Stomach (tissue), 9 donors: ENCODE data around the gene MCM8. TPM values are rescaled to one million over a fixed set of nuclear protein-coding genes. Genes with fewer than 3 reads are reported as not detected.
A peak's percentile ranks its signal among the peaks of the same experiment; 100 is the strongest.

ENCODE experiments used
- DNase-seq, 2 donors: peaks; one replicate each; pipeline versions ENCODE4 v3.0.0 to v3.0.0-alpha.2; 2013 to 2019
- H3K27ac ChIP-seq, 5 donors: fragments of 200-600 bp in 4 of 5; sonication (generic) in 4 of 5; one replicate each; pipeline ENCODE4 v1.5.1; 2013 to 2019; ENCODE audit warnings: mild to moderate bottlenecking in 1 of 5, moderate library complexity in 1 of 5
- H3K27me3 ChIP-seq, 3 donors: fragments of 200-600 bp; sonication (generic); one replicate each; pipeline ENCODE4 v1.5.1; 2017 to 2019; ENCODE audit warnings: mixed run types in 1 of 3
- H3K36me3 ChIP-seq, 4 donors: fragments of 200-600 bp; sonication (generic); 1 replicate in 3 of 4; 2 replicates in 1 of 4; pipeline ENCODE4 v1.5.1; 2016 to 2019
- H3K4me1 ChIP-seq, 4 donors: fragments of 200-600 bp; sonication (generic); one replicate each; pipeline ENCODE4 v1.5.1; 2016 to 2019
- H3K4me3 ChIP-seq, 4 donors: fragments of 200-600 bp; sonication (generic) in 3 of 4; one replicate each; pipeline ENCODE4 v1.5.1; 2016 to 2019; ENCODE audit warnings: mild to moderate bottlenecking in 1 of 4
- H3K9me3 ChIP-seq, 4 donors: fragments of 200-600 bp; sonication (generic); one replicate each; pipeline ENCODE4 v1.5.1; 2016 to 2019
- EP300 ChIP-seq: sonication (generic); formaldehyde crosslinking; IDR thresholded peaks from one replicate; pipeline ENCODE4 v1.6.1; 2017; ENCODE audit warnings: antibody characterized with exemption
- POLR2A ChIP-seq, 4 donors: fragments of 450-650 bp; IDR thresholded peaks; one replicate each; pipeline ENCODE4 v1.6.1; 2016; ENCODE audit warnings: antibody characterized with exemption in 4 of 4, control low read depth in 2 of 4, mild to moderate bottlenecking in 1 of 4, moderate library complexity in 1 of 4
- POLR2AphosphoS5 ChIP-seq, 3 donors: sonication (generic); formaldehyde crosslinking; IDR thresholded peaks; one replicate each; pipeline ENCODE4 v1.6.1; 2016; ENCODE audit warnings: antibody characterized with exemption in 3 of 3
- WGBS, 5 donors: extraction: QIAGEN DNeasy Blood & Tissue Kit in 3 of 5; methylation state at CpG; one replicate each; pipeline versions ENCODE4 v1.1.5 to v1.1.7; 2013 to 2018; 5-methylcytosine and 5-hydroxymethylcytosine counted together
- intact Hi-C: fragments of 100-400 bp; cut with DNase I; formaldehyde crosslinking; loops from one replicate; pipeline ENCODE4 v1.15.1; 2023; ENCODE audit warnings: low total_unique reads
- polyA plus RNA-seq, 3 donors: library from polyadenylated mRNA; stranded (reverse); fragments of 200-250 nt; gene quantifications; one replicate each; pipeline ENCODE4 v1.2.3, GENCODE V29; 2013
- total RNA-seq, 5 donors: library from RNA; depleted of rRNA; stranded (reverse); fragments of >200 nt; gene quantifications; one replicate each; pipeline versions ENCODE4 v1.1.0 to v1.2.3, GENCODE V29; 2014 to 2016
- TF ChIP-seq, protein P1 (sequence below), 7 experiments: fragments of 450-650 bp in 4 of 7; fragments of 200-600 bp in 3 of 7; sonication (generic) in 3 of 7; IDR thresholded peaks; one replicate each; pipeline ENCODE4 v1.5.1; 2016 to 2019; ENCODE audit warnings: antibody characterized with exemption in 7 of 7, control low read depth in 2 of 7, mild to moderate bottlenecking in 1 of 7
- donor health status: healthy with polysubstance abuse.
- donor health status: Bipolar disorder and iron deficiency.
- donor health status: healthy.

MCM8 gene
- total and polyA plus RNA-seq, 8 donors, result 2.1 to 39.3 (median 3.6) TPM

DNA sequence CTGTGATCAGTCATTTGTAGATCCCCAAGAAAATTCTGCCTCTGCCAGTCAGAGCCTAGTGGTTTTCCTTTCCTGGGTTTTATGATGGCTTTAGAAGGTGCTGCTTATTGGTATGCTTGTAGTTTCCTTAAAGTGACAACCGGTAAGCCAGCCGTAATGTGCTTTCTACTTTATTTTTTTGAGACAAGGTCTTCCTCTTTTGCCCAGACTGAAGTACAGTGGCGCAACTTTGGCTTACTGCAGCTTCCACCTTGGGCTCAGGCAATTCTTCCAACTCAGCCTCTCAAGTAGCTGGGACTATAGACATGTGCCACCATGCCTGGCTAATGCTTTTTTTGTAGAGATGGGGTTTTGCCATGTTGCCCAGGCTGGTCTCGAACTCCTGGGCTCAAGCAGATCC is 23.5 kb downstream of the MCM8 start:
- intact Hi-C loops, result no loop called here
- peaks cover 0 to 62% (median 53%) of the 10 kb centered on the region in 4 donors for H3K36me3 ChIP-seq
- no peak overlapping the region for H3K4me3 ChIP-seq
- no peaks in the 10 kb centered on the region for H3K27me3 ChIP-seq
- no peaks in the 10 kb centered on the region for H3K9me3 ChIP-seq
- peak in 1 of 2 donors; percentile 14 for DNase-seq
- TF ChIP-seq EP300, result no peak
- TF ChIP-seq POLR2AphosphoS5 (IDR thresholded peaks at IDR 0.05), result no peak
- no peak for TF ChIP-seq POLR2A (IDR thresholded peaks at IDR 0.05)
- TF ChIP-seq, protein P1, sequence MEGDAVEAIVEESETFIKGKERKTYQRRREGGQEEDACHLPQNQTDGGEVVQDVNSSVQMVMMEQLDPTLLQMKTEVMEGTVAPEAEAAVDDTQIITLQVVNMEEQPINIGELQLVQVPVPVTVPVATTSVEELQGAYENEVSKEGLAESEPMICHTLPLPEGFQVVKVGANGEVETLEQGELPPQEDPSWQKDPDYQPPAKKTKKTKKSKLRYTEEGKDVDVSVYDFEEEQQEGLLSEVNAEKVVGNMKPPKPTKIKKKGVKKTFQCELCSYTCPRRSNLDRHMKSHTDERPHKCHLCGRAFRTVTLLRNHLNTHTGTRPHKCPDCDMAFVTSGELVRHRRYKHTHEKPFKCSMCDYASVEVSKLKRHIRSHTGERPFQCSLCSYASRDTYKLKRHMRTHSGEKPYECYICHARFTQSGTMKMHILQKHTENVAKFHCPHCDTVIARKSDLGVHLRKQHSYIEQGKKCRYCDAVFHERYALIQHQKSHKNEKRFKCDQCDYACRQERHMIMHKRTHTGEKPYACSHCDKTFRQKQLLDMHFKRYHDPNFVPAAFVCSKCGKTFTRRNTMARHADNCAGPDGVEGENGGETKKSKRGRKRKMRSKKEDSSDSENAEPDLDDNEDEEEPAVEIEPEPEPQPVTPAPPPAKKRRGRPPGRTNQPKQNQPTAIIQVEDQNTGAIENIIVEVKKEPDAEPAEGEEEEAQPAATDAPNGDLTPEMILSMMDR (IDR thresholded peaks at IDR 0.05), result no peak
- H3K27ac ChIP-seq, result peak overlapping the region in 1 of 5 donors; percentile 9
- no peaks in the 10 kb centered on the region for H3K4me1 ChIP-seq
- 92 to 100% (median 96%) methylated on average over 4 of the region's 4 CpGs for WGBS, 5 donors

DNA sequence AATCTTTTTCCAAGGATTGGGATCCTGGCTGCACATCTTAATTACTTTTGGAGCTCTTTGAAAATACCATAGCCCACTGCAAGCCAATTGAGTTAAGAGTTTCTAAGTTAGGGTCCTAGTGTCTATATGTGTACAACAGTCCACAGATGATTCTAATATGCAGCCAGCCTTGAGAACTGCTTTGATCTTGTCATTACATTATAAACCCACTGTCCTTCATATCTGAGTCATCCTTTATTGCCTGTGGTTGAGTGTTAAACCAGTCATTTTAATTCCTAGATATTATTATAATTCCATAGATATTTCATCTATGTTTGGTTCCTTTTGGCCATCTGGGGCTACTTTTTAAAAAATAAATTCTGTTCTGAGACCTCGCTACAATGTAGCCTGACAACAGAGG is 24.1 kb downstream of the MCM8 start:
- peaks cover 0 to 67% (median 56%) of the 10 kb centered on the region in 4 donors for H3K36me3 ChIP-seq
- 93 to 100% (median 98%) methylated on average over 1 of the region's 1 CpG for WGBS, 5 donors
- no peak for DNase-seq
- intact Hi-C loops, result no loop called here
- no peaks in the 10 kb centered on the region for H3K27me3 ChIP-seq
- no peak for TF ChIP-seq EP300
- TF ChIP-seq POLR2A (IDR thresholded peaks at IDR 0.05), result no peak
- TF ChIP-seq, protein P1 (IDR thresholded peaks at IDR 0.05), result no peak
- no peak for TF ChIP-seq POLR2AphosphoS5 (IDR thresholded peaks at IDR 0.05)
- H3K4me1 ChIP-seq, result no peaks in the 10 kb centered on the region
- H3K9me3 ChIP-seq, result no peaks in the 10 kb centered on the region
- no peak overlapping the region for H3K4me3 ChIP-seq
- H3K27ac ChIP-seq, result no peak overlapping the region

DNA sequence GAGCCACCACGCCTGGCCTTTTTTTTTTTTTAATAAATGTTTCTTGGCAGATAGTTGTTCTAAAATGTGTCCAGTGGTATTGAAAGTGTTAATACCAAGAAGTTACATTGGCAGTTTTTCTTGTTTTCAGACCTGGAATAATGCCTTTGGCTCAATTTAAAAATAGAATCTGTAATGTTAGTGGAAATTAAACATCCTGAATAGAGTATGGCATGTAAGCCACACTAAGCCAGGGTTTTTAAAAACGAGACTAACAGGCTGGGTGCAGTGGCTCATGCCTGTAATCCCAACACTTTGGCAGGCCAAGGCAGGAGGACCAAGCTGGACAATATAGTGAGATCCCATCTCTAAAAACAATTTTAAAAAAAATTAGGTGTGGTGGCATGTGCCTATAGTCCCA is 25.3 kb downstream of the MCM8 start:
- WGBS, 5 donors, result 58 to 72% (median 62%) methylated on average over 2 of the region's 2 CpGs
- H3K9me3 ChIP-seq, result no peaks in the 10 kb centered on the region

DNA sequence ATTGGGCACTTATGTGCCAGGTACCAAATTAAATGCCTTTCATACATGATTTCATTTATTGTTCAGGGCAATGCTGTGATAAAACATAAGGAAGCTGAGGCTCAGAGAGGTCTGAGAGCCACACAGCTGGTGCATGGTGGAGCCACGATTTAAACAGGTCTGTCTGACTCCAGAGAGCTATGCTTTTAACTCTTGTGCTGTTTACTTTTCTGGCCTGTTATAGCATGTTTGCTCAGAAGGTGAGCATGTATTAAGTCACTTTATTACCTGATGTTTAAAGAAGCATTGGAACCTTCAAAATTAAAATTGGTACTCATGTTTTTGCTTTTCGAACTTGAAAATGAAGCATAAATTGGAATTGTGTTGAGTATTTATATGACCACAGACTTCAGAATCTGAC is 26.8 kb downstream of the MCM8 start:
- H3K27ac ChIP-seq, result no peak overlapping the region
- no peaks in the 10 kb centered on the region for H3K4me1 ChIP-seq
- 60 to 70% (median 66%) methylated on average over 2 of the region's 2 CpGs for WGBS, 5 donors
- no peak for DNase-seq
- no peaks in the 10 kb centered on the region for H3K27me3 ChIP-seq
- no peaks in the 10 kb centered on the region for H3K9me3 ChIP-seq
- H3K36me3 ChIP-seq, result peaks cover 0 to 74% (median 57%) of the 10 kb centered on the region in 4 donors
- H3K4me3 ChIP-seq, result no peak overlapping the region
- intact Hi-C loops, result no loop called here
- no peak for TF ChIP-seq EP300
- no peak for TF ChIP-seq POLR2A (IDR thresholded peaks at IDR 0.05)
- no peak for TF ChIP-seq POLR2AphosphoS5 (IDR thresholded peaks at IDR 0.05)
- TF ChIP-seq, protein P1 (IDR thresholded peaks at IDR 0.05), result no peak

More for the DNA sequence above, 25.3 kb downstream of the MCM8 start:
- intact Hi-C loops, result no loop called here
- Histone ChIP-seq H3K27ac (no peak overlapping the region), H3K4me3 (no peak overlapping the region), H3K36me3 (peaks cover 0 to 72% (median 62%) of the 10 kb centered on the region in 4 donors), H3K4me1 (no peaks in the 10 kb centered on the region), H3K27me3 (no peaks in the 10 kb centered on the region)
- TF ChIP-seq EP300 (no peak), POLR2A (IDR thresholded peaks at IDR 0.05) (no peak), POLR2AphosphoS5 (IDR thresholded peaks at IDR 0.05) (no peak)
- TF ChIP-seq, protein P1 (IDR thresholded peaks at IDR 0.05), result no peak
- no peak for DNase-seq
